ENCODE results near the gene TNFSF13. TPM values are rescaled to one million over a fixed set of nuclear protein-coding genes. Genes with fewer than 3 reads are reported as not detected.

The TNFSF13 gene
- total and polyA plus RNA-seq, 2 of the 8 experiments (the other 6 are each of a cell fraction or from before 2014, with no cell fraction given): 2.1 to 2.6 TPM

- TF ChIP-seq NRF1 (IDR thresholded peaks at IDR 0.05; ENCODE audit: low read depth, low read length): no peak
Measured at GRCh38 chr17:7569571-7569970, 11.0 kb downstream of the TNFSF13 start (continued).

Data from H1 (cell line).